A172 (cell line): ENCODE measurements around the gene PCDHGA7. TPM values are rescaled to one million over a fixed set of nuclear protein-coding genes. Genes with fewer than 3 reads are reported as not detected.
"Not testable (repeated sequence)": the region's sequence is repeated elsewhere in the genome, so short reads cannot be mapped to it uniquely, and the experiment has no call there.

Source experiments
- DNase-seq: peaks from one replicate; pipeline ENCODE4 v3.0.0-alpha.2; 2015; ENCODE audit warnings: low spot score
- total RNA-seq: library from RNA; depleted of rRNA; stranded (reverse); fragments of >200 nt; shearing (Covaris generic); gene quantifications from 2 replicates; pipeline ENCODE4 v1.2.3, GENCODE V29; 2014

The PCDHGA7 gene
- total RNA-seq, 1 experiment from 2014 or later: 0.69 TPM

GRCh38 chr5:141366016-141366896, 16.3 kb upstream of the PCDHGA7 start:
- DNase-seq: no peak

- no peak for DNase-seq
Observed at GRCh38 chr5:141369994-141370848, 12.3 kb upstream of the PCDHGA7 start, which contains the start of gene PCDHGB3. TSS of gene PCDHGB3 (plus strand) at chr5:141370242. CDS start at chr5:141370395, 153 bp downstream.

GRCh38 chr5:141371572-141372475, 10.7 kb upstream of the PCDHGA7 start:
- no peak for DNase-seq

- DNase-seq: no peak
Observed at GRCh38 chr5:141373673-141374317, 8.7 kb upstream of the PCDHGA7 start, which contains the start of gene PCDHGA6. TSS of gene PCDHGA6 (plus strand) at chr5:141373891. CDS start at chr5:141374084, 193 bp downstream.

GRCh38 chr5:141374627-141375026, 7.9 kb upstream of the PCDHGA7 start:
- no peak for DNase-seq

GRCh38 chr5:141375444-141376155, 6.9 kb upstream of the PCDHGA7 start:
- not testable (repeated sequence) for DNase-seq

- DNase-seq: no peak
Observed at GRCh38 chr5:141383345-141383744, 803 bp downstream of the PCDHGA7 start.

- no peak for DNase-seq
Observed at GRCh38 chr5:141384471-141385267, 2.1 kb downstream of the PCDHGA7 start.

- not testable (repeated sequence) for DNase-seq
Observed at GRCh38 chr5:141387557-141388311, 5.2 kb downstream of the PCDHGA7 start, which contains the start of gene PCDHGB4. TSS of gene PCDHGB4 (plus strand) at chr5:141387698. CDS start at chr5:141387885, 187 bp downstream.

GRCh38 chr5:141388661-141389060, 6.1 kb downstream of the PCDHGA7 start:
- DNase-seq: no peak

- no peak for DNase-seq
Observed at GRCh38 chr5:141389153-141390042, 6.9 kb downstream of the PCDHGA7 start.

GRCh38 chr5:141392429-141393198, 10.1 kb downstream of the PCDHGA7 start, which contains the start of gene PCDHGA8:
TSS of gene PCDHGA8 (plus strand) at chr5:141392633. CDS start at chr5:141392814, 181 bp downstream.
- DNase-seq: no peak

- DNase-seq: no peak
Observed at GRCh38 chr5:141393267-141393666, 10.7 kb downstream of the PCDHGA7 start.

GRCh38 chr5:141394401-141395187, 12.1 kb downstream of the PCDHGA7 start:
- DNase-seq: not testable (repeated sequence)

- not testable (repeated sequence) for DNase-seq
Observed at GRCh38 chr5:141397756-141398551, 15.4 kb downstream of the PCDHGA7 start, which contains the start of gene PCDHGB5. TSS of gene PCDHGB5 (plus strand) at chr5:141397947. CDS start at chr5:141398128, 181 bp downstream.
